Subcutaneous abdominal adipose tissue (tissue), 5 donors: ENCODE data around the gene HOXB2.

Experiments
- H3K27ac ChIP-seq: one replicate; pipeline ENCODE4 v1.7.0; 2013; ENCODE audit warnings: low read depth, mild to moderate bottlenecking, inconsistent platforms, low read length, moderate library complexity
- H3K27me3 ChIP-seq, 5 donors: one replicate each; pipeline ENCODE4 v1.7.0; 2013; ENCODE audit warnings: low read length in 5 of 5, inconsistent platforms in 1 of 5; ENCODE audit not compliant: control insufficient read depth in 5 of 5, insufficient read depth in 4 of 5
- H3K36me3 ChIP-seq, 5 donors: one replicate each; pipeline ENCODE4 v1.7.0; 2013; ENCODE audit warnings: low read length in 5 of 5; ENCODE audit not compliant: control insufficient read depth in 5 of 5, insufficient read depth in 5 of 5
- H3K4me1 ChIP-seq, 5 donors: one replicate each; pipeline ENCODE4 v1.7.0; 2013; ENCODE audit warnings: low read length in 5 of 5, mild to moderate bottlenecking in 3 of 5, moderate library complexity in 1 of 5; ENCODE audit not compliant: control insufficient read depth in 5 of 5, insufficient read depth in 5 of 5
- H3K4me3 ChIP-seq, 5 donors: one replicate each; pipeline ENCODE4 v1.7.0; 2013; ENCODE audit warnings: low read length in 5 of 5, low read depth in 1 of 5
- H3K9ac ChIP-seq, 5 donors: one replicate each; pipeline ENCODE4 v1.7.0; 2013; ENCODE audit warnings: low read length in 5 of 5, mild to moderate bottlenecking in 4 of 5, moderate library complexity in 3 of 5
- H3K9me3 ChIP-seq, 5 donors: one replicate each; pipeline ENCODE4 v1.7.0; 2013; ENCODE audit warnings: low read length in 5 of 5; ENCODE audit not compliant: control insufficient read depth in 5 of 5
- donor health status: healthy.
- donor health status: healthy.
- donor health status: healthy.
- donor health status: healthy.
- donor health status: healthy.

Gene HOXB2

GRCh38 chr17:48498164-48498850 is 46.6 kb downstream of the HOXB2 start:
- Histone ChIP-seq H3K27ac (no peak overlapping the region), H3K4me3 (no peak overlapping the region), H3K9ac (no peak overlapping the region), H3K9me3 (no peaks in the 10 kb centered on the region), H3K4me1 (peaks cover 0 to 18% (median 1%) of the 10 kb centered on the region in 5 donors), H3K27me3 (peaks cover 0 to 3% (median 0%) of the 10 kb centered on the region in 5 donors), H3K36me3 (no peaks in the 10 kb centered on the region)

- H3K27ac ChIP-seq, result no peak overlapping the region
- H3K4me3 ChIP-seq, result no peak overlapping the region
- H3K9ac ChIP-seq, result no peak overlapping the region
- peaks cover 3 to 29% (median 12%) of the 10 kb centered on the region in 5 donors for H3K4me1 ChIP-seq
- no peaks in the 10 kb centered on the region for H3K27me3 ChIP-seq
- H3K36me3 ChIP-seq, result no peaks in the 10 kb centered on the region
- H3K9me3 ChIP-seq, result no peaks in the 10 kb centered on the region
Measured at GRCh38 chr17:48497103-48497502, 47.8 kb downstream of the HOXB2 start.

DNA sequence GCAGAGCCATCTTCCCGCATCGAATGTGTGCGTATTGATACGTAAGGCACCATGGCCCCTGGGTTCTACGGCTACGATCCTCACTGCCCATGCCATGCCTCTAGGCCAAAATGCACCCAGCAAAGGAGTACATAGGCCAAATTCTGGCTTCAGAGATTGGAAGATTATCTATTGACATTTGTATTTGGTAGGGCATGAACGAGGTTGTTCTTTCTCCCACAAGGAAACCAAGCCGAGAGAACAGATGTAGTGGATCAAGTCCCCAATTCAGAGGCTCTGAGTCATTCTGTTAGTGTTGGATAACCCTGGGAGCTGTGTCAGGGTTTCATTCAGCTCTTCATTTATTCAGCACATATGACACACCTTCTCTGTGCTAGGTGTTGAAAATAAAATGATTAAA is 50.6 kb downstream of the HOXB2 start:
- Histone ChIP-seq H3K4me1 (peaks cover 3 to 38% (median 15%) of the 10 kb centered on the region in 5 donors), H3K4me3 (no peak overlapping the region), H3K36me3 (no peaks in the 10 kb centered on the region), H3K9ac (no peak overlapping the region), H3K9me3 (no peaks in the 10 kb centered on the region), H3K27ac (no peak overlapping the region), H3K27me3 (no peaks in the 10 kb centered on the region)
